ENCODE measurements around the gene PFKFB3.
"Not testable (repeated sequence)": the region's sequence is repeated elsewhere in the genome, so short reads cannot be mapped to it uniquely, and the experiment has no call there.

PFKFB3 gene

DNA sequence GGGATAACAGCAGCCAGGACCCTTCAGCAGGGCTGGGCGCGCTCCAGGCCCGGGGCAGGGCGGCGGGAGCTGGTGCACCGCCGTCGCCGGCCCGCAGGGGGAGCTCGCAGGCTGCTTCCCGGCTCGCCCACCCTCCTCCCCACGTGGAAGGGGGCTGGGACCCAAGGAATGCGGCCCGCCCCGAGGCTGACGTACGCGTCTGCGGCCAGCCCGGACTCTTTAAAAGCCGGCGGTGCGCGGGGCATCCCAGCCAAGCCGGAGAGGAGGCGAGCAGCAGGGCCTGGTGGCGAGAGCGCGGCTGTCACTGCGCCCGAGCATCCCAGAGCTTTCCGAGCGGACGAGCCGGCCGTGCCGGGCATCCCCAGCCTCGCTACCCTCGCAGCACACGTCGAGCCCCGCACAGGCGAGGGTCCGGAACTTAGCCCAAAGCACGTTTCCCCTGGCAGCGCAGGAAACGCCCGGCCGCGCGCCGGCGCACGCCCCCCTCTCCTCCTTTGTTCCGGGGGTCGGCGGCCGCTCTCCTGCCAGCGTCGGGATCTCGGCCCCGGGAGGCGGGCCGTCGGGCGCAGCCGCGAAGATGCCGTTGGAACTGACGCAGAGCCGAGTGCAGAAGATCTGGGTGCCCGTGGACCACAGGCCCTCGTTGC, at the start of gene PFKFB3:
Gene PFKFB3 (plus strand): TSS at position 249 of the 647 bp plus-strand sequence. CDS start 329 bp downstream, at position 578.
- DNase-seq (ENCODE audit: low read depth in 1 of 2, low spot score in 1 of 2) = peak; percentile 83 to 86

- DNase-seq (ENCODE audit: low read depth in 1 of 2, low spot score in 1 of 2) = no peak
Observed at GRCh38 chr10:6153845-6154244, 48.9 kb upstream of the PFKFB3 start.

DNA sequence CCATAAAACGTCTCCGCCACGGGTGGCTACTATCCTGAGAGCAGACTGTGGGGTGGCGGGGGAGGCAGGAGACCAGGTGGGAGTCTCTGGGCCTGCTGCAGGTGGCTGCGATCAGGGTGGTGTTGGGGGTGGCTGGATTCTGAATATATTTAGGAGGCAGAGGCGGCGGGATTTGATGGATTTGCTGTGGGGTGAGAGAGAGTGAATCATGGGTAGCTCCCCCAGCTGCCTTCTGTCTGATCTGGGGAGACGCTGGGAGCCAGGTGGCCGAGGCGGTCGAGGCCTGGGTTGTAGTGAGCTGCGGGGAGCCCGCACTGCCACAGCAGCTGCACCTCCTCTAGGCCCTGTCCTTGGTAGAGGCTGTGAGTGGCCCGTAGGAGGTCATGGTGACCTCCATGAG, 48.2 kb upstream of the PFKFB3 start:
- no peak for DNase-seq (ENCODE audit: low read depth in 1 of 2, low spot score in 1 of 2)

DNA sequence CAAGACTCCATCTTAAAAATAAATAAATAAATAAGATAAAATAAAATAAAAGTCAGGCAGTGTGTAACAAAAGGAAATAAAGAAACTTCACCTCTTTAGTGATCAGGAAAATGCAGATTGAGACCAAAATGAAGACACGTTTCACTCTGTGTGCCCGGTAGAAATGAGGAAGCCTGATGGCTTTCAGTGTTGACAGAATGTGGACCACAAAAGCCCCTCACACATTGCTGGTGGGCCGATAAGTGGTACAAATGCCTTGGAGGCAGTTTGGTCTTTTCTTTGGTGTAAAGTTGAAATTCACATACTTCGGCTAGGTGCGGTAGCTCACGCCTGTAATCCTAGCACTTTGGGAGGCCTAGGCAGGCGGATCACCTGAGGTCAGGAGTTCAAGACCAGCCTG, 44.5 kb upstream of the PFKFB3 start:
- no peak for DNase-seq (ENCODE audit: low read depth in 1 of 2, low spot score in 1 of 2)

DNA sequence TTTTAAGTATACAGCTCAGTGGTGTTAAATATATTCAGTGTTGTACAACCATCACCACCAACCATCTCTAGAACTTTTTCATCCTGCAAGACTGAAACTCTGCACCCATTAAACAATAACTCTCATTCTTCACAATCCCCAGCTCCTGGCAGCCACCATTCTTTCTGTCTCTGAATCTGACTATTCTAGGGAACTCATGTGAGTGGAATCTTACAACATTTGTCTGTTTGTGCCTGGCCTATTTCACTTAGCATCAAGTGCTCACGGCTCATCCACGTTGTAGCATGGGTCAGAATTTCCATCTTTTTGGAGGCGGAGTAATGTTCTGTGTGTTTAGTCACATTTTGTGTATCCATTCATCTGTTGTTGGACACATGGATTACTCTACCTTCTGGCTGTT, 40.8 kb upstream of the PFKFB3 start:
- DNase-seq (ENCODE audit: low read depth in 1 of 2, low spot score in 1 of 2) = no peak

DNA sequence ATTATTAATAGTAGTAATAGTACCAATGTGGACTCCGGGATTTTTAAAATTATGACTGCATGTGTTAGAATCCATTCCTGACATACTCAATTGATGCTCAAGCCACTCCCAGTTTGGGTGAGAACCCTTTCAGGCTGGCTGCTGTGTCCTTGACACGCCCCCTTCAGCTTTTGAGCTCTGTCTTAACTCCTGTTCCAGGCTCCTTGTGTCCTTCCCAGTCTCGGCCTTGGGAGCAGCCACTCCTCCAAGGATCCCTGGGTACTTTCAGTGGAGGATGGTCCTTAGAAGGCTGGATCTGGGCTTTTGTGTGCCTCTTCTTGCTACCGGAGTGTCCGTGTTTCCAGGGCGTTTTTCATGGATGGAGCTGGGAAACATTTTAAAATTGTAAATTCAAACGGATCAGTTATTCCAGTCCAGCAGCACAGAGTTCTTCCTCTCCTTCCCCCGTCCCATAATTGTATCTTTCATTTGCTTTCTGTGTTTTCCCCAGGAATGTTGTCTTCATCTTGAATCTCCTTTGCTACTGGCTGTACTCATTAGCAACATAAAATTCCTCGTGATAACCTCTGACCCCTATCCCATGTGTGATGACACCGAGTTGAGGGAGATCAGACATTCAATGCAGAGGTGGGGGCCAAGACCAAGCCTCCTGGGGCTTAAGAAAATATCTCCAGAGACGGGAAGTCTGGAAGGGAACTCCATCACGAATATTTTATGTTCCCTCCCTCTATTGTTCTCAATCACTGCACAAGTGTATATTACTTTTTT, 40.0 kb upstream of the PFKFB3 start:
- no peak for DNase-seq (ENCODE audit: low read depth in 1 of 2, low spot score in 1 of 2)

- DNase-seq (ENCODE audit: low read depth in 1 of 2, low spot score in 1 of 2) = peak; percentile 82 to 90
Observed at GRCh38 chr10:6163364-6164270, 39.1 kb upstream of the PFKFB3 start.

DNA sequence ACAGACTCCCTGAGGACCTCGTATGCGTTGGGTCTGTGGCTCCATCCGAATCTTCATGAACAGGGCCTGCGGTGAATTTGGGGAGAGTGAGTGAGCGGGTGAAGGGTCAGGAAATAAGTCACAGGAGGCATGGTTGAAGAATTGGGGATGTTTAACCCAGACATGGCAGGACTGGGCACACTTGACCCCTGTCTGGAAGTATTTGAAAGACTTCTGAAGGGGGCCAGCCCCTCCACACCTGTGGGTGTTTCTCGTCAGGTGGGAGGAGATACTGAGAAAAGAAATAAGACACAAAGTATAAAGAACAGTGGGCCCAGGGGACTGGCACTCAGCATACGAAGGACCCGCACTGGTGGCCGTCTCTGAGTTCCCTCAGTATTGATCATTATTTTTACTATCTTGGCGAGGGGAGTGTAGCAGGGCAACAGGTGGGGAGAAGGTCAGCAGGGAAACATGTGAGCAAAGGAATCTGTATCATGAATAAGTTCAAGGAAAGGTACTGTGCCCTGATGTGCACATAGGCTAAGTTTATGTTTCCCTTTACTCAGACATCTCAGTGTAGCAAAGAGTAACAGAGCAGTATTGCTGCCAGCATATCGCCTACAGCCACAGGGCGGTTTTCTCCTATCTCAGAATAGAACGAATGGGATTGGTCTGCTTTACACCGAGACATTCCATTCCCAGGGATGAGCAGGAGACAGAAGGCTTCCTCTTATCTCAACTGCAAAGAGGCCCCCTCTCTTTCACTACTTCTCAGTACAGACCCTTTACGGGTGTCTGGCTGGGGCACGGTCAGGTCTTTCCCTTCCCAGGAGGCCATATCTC, 38.2 kb upstream of the PFKFB3 start:
- no peak for DNase-seq (ENCODE audit: low read depth in 1 of 2, low spot score in 1 of 2)

- no peak for DNase-seq (ENCODE audit: low read depth in 1 of 2, low spot score in 1 of 2)
Observed at GRCh38 chr10:6165221-6165725, 37.5 kb upstream of the PFKFB3 start.

DNA sequence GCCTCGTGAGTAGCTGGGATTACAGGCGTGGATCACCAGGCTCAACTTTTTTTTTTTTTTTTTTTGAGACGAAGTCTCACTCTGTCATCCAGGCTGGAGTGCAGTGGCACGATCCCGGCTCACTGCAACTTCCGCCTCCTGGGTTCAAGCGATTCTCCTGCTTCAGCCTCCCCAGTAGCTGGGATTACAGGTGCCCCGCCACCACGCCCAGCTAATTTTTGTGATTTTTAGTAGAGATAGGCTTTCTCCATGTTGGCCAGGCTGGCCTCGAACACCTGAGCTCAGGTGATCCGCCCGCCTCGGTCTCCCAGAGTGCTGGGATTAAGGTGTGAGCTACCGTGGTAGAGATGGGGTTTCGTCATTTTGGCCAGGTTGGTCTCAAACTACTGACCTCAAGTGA, 36.8 kb upstream of the PFKFB3 start:
- not testable (repeated sequence) for DNase-seq (ENCODE audit: low read depth in 1 of 2, low spot score in 1 of 2)

- DNase-seq (ENCODE audit: low read depth in 1 of 2, low spot score in 1 of 2) = no peak
Observed at GRCh38 chr10:6167456-6167855, 35.3 kb upstream of the PFKFB3 start.

DNA sequence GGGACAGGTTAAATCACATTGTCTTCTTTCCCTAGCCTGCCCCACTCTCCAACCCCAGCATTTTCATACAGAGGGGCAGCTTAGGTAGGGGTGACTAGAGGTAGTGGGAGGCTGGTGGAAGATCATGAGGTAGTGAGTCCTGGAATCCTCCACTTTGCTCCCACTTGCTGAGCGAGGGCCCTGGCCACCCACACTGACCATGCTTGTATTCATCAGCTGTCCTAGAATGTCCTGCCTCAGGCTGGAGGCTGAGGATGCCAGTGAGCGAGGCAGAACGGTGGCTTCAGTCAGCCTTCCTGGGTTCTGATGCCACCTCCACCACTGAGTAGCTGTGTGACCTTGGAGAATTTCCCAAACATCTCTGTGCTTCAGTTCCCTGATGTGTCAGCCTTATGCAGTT, 34.6 kb upstream of the PFKFB3 start:
- DNase-seq (ENCODE audit: low read depth in 1 of 2, low spot score in 1 of 2) = no peak

DNA sequence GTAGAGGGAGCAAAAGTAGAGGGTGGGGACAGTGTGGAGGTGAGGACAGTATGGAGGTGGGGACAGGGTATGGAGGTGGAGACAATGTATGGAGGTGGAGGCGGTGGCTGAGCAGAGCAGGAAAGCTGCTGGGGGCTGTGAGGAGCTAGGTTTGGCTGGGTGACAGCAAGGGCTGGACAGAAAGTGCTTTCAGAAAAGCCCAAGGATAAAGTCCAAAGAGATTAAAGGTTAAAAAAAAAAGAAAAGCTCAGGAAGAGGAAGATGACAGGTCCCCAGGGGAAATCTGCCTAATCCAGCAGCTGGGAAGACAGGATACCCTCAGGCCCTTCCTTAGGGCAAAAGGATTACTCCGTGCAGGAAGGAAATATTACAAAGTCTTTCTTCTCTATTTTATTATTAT, 32.1 kb upstream of the PFKFB3 start:
- no peak for DNase-seq (ENCODE audit: low read depth in 1 of 2, low spot score in 1 of 2)

- no peak for DNase-seq (ENCODE audit: low read depth in 1 of 2, low spot score in 1 of 2)
Observed at GRCh38 chr10:6171881-6172695, 30.6 kb upstream of the PFKFB3 start.

- peak; percentile 23 to 26 for DNase-seq (ENCODE audit: low read depth in 1 of 2, low spot score in 1 of 2)
Observed at GRCh38 chr10:6173203-6173602, 29.5 kb upstream of the PFKFB3 start.

DNA sequence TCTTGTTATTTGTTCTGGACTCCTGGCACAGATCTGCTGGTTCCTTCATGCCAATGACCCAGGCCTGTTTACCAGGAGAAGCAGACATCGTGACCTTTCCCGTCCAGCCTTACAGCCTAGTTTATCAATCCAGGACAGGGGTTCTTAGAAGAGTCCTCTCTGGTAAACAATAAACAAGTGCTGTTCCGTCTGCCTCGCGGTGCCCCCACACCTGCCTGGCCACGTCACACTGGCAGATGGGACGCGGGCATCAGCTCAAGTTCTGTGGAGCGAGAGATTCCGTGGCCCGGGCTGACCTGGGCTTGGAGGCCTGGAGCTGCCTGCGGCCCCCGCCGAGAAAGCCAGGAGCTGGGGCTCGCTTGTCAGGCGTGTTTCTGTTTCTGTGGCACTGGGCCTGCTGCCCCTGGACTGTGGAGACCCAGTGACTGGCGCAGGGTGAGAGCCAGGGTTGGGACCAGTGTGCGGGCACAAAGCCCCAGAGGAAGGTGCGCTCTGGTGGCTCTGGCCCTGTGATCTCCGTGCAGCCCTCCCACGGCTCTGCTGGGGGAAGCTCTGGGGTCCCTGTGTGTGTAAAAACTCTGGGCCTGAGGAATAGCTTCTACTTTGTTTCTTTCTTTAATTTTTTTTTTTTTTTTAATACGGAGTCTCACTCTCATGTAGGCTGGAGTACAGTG, 28.4 kb upstream of the PFKFB3 start:
- no peak for DNase-seq (ENCODE audit: low read depth in 1 of 2, low spot score in 1 of 2)

DNA sequence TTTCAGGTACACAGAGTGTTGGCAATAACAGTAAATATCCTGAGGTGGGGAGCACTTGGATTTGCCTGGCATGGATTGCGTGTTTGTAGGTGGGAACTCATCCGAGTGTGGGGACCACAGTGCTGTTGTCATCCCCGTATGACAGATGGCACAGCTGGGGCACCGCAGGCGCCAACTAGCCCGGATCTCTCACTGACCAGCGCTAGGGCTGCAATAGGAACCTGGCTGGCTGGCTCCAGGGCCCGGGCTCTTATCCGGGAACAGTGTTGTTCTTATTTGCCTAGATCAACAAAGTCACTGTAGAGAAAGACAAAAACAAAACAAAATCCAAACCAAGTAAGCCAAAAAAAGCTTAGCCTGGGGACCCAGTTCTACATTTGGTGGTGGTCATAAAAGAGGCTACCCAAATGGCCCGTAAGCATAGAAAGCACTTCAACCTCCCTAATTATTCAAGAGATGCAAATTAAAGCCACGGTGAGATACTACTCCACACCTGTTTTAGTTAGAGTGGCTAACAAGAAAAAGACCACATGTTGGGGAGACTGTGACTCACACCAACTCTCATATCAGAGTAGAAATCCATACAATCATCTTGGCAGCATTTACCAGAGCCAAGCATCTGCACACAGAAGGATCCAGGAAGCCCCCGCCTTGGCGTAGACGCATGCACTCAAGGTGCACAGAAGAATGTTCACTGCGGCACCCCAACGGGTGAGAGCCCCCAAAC, 27.2 kb upstream of the PFKFB3 start:
- no peak for DNase-seq (ENCODE audit: low read depth in 1 of 2, low spot score in 1 of 2)

DNA sequence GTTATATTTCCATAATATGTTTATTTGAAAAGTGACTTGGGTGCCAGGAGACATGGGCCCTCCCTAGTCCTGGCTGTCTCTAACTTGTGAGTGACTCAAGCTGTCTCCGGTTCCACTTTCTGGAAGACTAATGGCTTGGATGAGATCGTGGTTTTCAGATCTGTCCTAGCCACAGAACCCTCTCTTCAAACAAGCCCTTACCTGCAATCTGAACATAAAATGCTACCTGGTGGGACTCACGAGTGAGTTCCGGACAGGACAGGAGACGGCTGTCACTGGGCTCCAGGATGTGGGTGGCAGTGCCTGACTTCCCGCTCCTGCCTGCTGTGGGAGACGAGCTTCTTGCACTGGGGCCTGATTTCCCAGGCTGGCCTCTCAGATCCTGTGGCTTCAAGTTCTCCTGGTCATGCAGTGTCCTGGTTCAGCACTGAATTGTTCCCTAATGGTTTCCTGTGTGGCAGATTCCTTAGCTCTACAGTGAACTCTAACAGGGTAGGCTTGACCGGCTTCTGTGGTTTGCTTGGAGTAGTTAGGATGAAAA, 26.0 kb upstream of the PFKFB3 start:
- DNase-seq (ENCODE audit: low read depth in 1 of 2, low spot score in 1 of 2) = no peak

All from activated T-helper 1 cell treated with anti-CD3 and anti-CD28 coated beads, Interleukin-2, amount 50 U/mL, for 16 hours (primary cell).